ENCODE results near the gene FAM169A. TPM values are rescaled to one million over a fixed set of nuclear protein-coding genes. Genes with fewer than 3 reads are reported as not detected.

Gene FAM169A
- total RNA-seq, 1 experiment from 2014 or later: 23.2 TPM

DNA sequence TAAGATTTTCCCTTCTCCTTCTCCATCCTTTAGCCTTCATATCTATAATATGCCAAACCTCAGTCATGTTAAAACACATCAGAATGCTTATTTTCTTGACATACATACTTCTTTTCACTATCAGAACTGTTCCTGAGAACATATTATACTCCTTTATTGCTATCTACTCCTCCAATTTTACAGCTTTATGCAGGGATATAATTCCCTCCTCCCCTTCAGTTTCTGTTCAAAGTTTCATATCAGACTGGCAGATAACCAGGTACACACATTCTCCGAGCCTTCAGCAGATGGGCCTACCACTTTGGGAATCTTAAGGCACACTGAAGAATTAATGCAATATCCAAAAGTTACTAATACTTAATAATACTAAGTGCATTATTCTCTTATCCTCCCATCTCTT is 29.1 kb downstream of the FAM169A start (continued):
- TF ChIP-seq, protein P1, sequence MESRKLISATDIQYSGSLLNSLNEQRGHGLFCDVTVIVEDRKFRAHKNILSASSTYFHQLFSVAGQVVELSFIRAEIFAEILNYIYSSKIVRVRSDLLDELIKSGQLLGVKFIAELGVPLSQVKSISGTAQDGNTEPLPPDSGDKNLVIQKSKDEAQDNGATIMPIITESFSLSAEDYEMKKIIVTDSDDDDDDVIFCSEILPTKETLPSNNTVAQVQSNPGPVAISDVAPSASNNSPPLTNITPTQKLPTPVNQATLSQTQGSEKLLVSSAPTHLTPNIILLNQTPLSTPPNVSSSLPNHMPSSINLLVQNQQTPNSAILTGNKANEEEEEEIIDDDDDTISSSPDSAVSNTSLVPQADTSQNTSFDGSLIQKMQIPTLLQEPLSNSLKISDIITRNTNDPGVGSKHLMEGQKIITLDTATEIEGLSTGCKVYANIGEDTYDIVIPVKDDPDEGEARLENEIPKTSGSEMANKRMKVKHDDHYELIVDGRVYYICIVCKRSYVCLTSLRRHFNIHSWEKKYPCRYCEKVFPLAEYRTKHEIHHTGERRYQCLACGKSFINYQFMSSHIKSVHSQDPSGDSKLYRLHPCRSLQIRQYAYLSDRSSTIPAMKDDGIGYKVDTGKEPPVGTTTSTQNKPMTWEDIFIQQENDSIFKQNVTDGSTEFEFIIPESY (IDR thresholded peaks at IDR 0.05; ENCODE audit: extremely low read depth, insufficient replicate concordance, low read length): no peak
- TF ChIP-seq CEBPB (IDR thresholded peaks at IDR 0.05; ENCODE audit: low read depth): no peak
- no peak for TF ChIP-seq YY1 (IDR thresholded peaks at IDR 0.05; ENCODE audit: extremely low read depth, insufficient replicate concordance, low read depth, low read length)
- TF ChIP-seq RAD21 (IDR thresholded peaks at IDR 0.05; ENCODE audit: low read depth): no peak
- TF ChIP-seq FOSL1 (IDR thresholded peaks at IDR 0.05; ENCODE audit: low read depth): no peak

DNA sequence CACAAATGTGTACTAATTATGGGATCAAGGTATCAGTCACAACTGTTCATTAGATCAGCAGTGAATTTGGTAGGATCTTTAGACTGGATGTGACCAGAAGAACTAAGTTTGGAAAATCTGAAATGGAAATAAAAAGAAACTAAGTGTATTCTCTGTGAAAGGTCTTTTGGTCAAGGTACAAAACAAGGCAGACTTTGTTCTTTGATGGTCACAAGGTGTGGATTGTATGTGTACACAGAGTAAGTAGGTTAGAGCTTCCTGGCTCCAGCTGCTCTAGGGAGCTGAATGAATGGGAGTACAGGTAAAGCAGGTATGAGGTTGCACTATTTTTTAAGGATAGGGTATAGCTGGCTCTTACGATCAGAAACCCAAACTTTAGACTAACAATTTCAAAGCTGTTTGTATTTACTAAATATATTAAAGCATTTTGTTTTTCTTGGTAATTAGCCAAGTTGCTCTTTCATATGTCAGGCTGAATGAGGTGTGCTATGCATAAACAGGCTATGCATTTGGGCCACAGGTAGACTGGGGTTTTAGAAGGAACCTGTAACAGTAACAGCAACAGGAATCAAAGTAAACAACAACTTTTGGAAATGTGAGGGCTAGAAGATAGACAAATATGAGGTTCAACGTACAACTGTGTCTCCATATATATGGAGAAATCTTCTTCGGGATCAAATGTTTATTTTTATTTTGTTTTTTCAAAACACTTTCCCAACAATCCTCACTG is 32.5 kb downstream of the FAM169A start:
- H2AFZ ChIP-seq (ENCODE audit: low read depth, low read length, poor library complexity, severe bottlenecking): no peak overlapping the region
- ChIA-PET RAD21 (ENCODE audit: low non-redundant PET in 1 of 2, low total read pairs in 2 of 2, uncharacterized antibody in 2 of 2, unreplicated experiment in 2 of 2) (no interaction called here), POLR2A (no interaction called here), CTCF (no interaction called here)
- H3K27me3 ChIP-seq (ENCODE audit: insufficient read depth, low read length): no peaks in the 10 kb centered on the region
- DNase-seq (ENCODE audit: low read depth, low spot score) (no peak), ATAC-seq (no peak)
- H3K4me2 ChIP-seq (ENCODE audit: low read length): no peak overlapping the region
- H4K20me1 ChIP-seq (ENCODE audit: insufficient read depth): no peaks in the 10 kb centered on the region
- no peak overlapping the region for H3K4me3 ChIP-seq (replicated peaks in 1 of 2; ENCODE audit: low read depth in 1 of 2, low read length in 2 of 2)
- intact Hi-C loops (cut with micrococcal nuclease): no loop called here
- H3K9me3 ChIP-seq (ENCODE audit: control insufficient read depth in 1 of 2, insufficient read depth in 1 of 2, low read depth in 1 of 2, low read length in 2 of 2): no peaks in the 10 kb centered on the region
- peaks cover 0 to 2% of the 10 kb centered on the region in 2 experiments; a peak in 2 of 4 replicates for H3K36me3 ChIP-seq (ENCODE audit: control insufficient read depth in 1 of 2, insufficient read depth in 2 of 2, low read length in 2 of 2)
- no TSS peak for BruUV-seq (replicated peaks)
- H3K9ac ChIP-seq (ENCODE audit: low read length): no peak overlapping the region
- no peaks in the 10 kb centered on the region for H3K79me2 ChIP-seq (ENCODE audit: insufficient read depth, low read length)
- H3K27ac ChIP-seq (ENCODE audit: low read depth, low read length): no peak overlapping the region
- H3K9me2 ChIP-seq (ENCODE audit: insufficient read depth): no peaks in the 10 kb centered on the region
- H3K4me1 ChIP-seq (ENCODE audit: control insufficient read depth in 1 of 2, insufficient read depth in 2 of 2, low read length in 2 of 2): no peaks in the 10 kb centered on the region
- no peak for TF ChIP-seq SRF (IDR thresholded peaks at IDR 0.05; ENCODE audit: low read depth)
- TF ChIP-seq EZH2phosphoT487 (IDR thresholded peaks at IDR 0.05; ENCODE audit: borderline replicate concordance): no peak
- no peak for TF ChIP-seq ELF1 (IDR thresholded peaks at IDR 0.05; ENCODE audit: borderline replicate concordance, low read depth)
- TF ChIP-seq CEBPB (IDR thresholded peaks at IDR 0.05; ENCODE audit: low read depth): no peak
- TF ChIP-seq ZNF274 (IDR thresholded peaks at IDR 0.05; ENCODE audit: low read depth, low read length): no peak
- TF ChIP-seq CBX3 (IDR thresholded peaks at IDR 0.05; ENCODE audit: low read depth): no peak
- no peak for TF ChIP-seq ZFX (IDR thresholded peaks at IDR 0.05)
- TF ChIP-seq SIN3A (IDR thresholded peaks at IDR 0.05; ENCODE audit: low read depth): no peak
- TF ChIP-seq, protein P2, sequence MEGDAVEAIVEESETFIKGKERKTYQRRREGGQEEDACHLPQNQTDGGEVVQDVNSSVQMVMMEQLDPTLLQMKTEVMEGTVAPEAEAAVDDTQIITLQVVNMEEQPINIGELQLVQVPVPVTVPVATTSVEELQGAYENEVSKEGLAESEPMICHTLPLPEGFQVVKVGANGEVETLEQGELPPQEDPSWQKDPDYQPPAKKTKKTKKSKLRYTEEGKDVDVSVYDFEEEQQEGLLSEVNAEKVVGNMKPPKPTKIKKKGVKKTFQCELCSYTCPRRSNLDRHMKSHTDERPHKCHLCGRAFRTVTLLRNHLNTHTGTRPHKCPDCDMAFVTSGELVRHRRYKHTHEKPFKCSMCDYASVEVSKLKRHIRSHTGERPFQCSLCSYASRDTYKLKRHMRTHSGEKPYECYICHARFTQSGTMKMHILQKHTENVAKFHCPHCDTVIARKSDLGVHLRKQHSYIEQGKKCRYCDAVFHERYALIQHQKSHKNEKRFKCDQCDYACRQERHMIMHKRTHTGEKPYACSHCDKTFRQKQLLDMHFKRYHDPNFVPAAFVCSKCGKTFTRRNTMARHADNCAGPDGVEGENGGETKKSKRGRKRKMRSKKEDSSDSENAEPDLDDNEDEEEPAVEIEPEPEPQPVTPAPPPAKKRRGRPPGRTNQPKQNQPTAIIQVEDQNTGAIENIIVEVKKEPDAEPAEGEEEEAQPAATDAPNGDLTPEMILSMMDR (IDR thresholded peaks at IDR 0.05 in 2 of 3, conservative IDR thresholded peaks at IDR 0.05 in 1 of 3; ENCODE audit: borderline replicate concordance in 1 of 3, insufficient read depth in 1 of 3, low read depth in 2 of 3, low read length in 2 of 3): no peak
- TF ChIP-seq YY1 (IDR thresholded peaks at IDR 0.05; ENCODE audit: extremely low read depth, insufficient replicate concordance, low read depth, low read length): no peak
- no peak for TF ChIP-seq POLR2AphosphoS5 (IDR thresholded peaks at IDR 0.05; ENCODE audit: low read depth, low read length)
- no peak for TF ChIP-seq POLR2A (IDR thresholded peaks at IDR 0.05; ENCODE audit: borderline replicate concordance, extremely low read depth, insufficient read depth, insufficient read length)
- TF ChIP-seq, protein P3, sequence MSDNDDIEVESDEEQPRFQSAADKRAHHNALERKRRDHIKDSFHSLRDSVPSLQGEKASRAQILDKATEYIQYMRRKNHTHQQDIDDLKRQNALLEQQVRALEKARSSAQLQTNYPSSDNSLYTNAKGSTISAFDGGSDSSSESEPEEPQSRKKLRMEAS (IDR thresholded peaks at IDR 0.05): no peak
- no peak for TF ChIP-seq EZH2 (IDR thresholded peaks at IDR 0.05)
- TF ChIP-seq EGR1 (IDR thresholded peaks at IDR 0.05; ENCODE audit: low read depth): no peak
